Stimulated activated CD8-positive, alpha-beta memory T cell treated with anti-CD3 and anti-CD28 coated beads, Interleukin-12 subunit alpha, Interleukin-12 subunit beta, amount 100 ng/mL, for 24 hours (primary cell): Measurements from ENCODE around the gene TBC1D3B.
"Not testable (repeated sequence)": the region's sequence is repeated elsewhere in the genome, so short reads cannot be mapped to it uniquely, and the experiment has no call there.

ENCODE experiments used
- DNase-seq: peaks from one replicate; pipeline ENCODE4 v3.0.0-alpha.2; 2020; ENCODE audit errors: extremely low read depth

TBC1D3B gene

GRCh38 chr17:36176536-36176935 lies at the start of gene TBC1D3B:
TBC1D3B (minus strand) TSS chr17:36176636; CDS start chr17:36175050, 1,586 bp downstream.
- DNase-seq, result not testable (repeated sequence)

DNA sequence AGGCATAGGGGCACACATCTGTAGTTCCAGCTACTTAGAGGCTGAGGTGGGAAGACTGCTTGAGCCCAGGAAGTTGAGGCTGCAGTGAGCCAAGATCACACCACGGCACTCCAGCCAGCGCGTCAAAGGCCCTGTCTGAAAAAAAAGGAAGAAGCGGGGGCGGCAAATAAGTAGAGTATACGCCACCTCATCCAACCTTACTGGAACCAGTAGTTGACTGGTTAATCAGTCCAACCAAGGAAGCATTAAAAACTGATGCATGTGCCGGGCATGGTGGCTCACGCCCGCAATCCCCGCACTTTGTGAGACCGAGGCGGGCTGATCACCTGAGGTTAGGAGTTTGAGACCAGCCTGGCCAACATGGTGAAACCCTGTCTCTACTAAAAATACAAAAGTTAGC lies 46.5 kb upstream of the TBC1D3B start:
- not testable (repeated sequence) for DNase-seq

DNA sequence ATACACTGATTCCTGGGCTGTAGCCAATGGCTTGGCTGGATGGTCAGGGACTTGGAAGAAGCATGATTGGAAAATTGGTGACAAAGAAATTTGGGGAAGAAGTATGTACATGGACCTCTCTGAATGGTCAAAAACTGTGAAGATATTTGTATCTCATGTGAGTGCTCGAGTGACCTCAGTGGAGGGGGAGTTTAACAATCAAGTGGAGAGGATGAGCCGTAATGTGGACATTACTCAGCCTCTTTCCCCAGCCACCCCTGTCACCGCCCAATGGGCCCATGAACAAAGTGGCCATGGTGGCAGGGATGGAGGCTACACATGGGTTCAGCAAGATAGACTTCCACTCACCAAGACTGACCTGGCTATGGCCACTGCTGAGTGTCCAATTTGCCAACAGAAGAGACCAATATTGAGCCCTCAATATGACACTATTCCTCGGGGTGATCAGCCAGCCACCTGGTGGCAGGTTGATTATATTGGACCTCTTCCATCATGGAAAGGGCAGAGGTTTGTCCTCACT lies 45.2 kb upstream of the TBC1D3B start:
- DNase-seq, result not testable (repeated sequence)

- not testable (repeated sequence) for DNase-seq
These were observed 44.5 kb upstream of the TBC1D3B start for GRCh38 chr17:36220737-36221580.

GRCh38 chr17:36219556-36219955 lies 43.1 kb upstream of the TBC1D3B start:
- not testable (repeated sequence) for DNase-seq

GRCh38 chr17:36215406-36216308 lies 39.2 kb upstream of the TBC1D3B start:
- DNase-seq, result not testable (repeated sequence)

GRCh38 chr17:36214918-36215317 lies 38.5 kb upstream of the TBC1D3B start:
- no peak for DNase-seq

DNA sequence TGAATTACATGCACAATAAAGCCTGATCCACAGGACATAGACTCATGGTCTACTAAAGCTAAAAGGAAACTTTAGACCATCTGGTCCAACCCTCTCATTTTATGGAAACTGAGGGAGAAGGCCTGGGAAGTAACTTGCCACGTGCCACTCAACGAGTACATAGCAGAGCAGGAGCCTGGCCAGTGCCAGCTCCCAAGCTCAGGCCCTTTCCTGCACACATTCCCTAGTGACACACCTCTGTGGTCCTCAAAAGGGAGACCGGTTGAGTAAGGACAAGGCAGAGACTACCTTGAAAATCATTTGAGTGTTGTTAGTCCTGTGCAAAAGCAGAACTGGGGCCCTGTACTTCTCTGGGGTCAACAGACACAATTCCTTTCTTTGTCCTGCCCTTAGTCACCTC lies 37.3 kb upstream of the TBC1D3B start:
- no peak for DNase-seq

- DNase-seq, result no peak
These were observed 36.5 kb upstream of the TBC1D3B start for GRCh38 chr17:36212966-36213365.

GRCh38 chr17:36212272-36212605 lies 35.8 kb upstream of the TBC1D3B start:
- no peak for DNase-seq

DNA sequence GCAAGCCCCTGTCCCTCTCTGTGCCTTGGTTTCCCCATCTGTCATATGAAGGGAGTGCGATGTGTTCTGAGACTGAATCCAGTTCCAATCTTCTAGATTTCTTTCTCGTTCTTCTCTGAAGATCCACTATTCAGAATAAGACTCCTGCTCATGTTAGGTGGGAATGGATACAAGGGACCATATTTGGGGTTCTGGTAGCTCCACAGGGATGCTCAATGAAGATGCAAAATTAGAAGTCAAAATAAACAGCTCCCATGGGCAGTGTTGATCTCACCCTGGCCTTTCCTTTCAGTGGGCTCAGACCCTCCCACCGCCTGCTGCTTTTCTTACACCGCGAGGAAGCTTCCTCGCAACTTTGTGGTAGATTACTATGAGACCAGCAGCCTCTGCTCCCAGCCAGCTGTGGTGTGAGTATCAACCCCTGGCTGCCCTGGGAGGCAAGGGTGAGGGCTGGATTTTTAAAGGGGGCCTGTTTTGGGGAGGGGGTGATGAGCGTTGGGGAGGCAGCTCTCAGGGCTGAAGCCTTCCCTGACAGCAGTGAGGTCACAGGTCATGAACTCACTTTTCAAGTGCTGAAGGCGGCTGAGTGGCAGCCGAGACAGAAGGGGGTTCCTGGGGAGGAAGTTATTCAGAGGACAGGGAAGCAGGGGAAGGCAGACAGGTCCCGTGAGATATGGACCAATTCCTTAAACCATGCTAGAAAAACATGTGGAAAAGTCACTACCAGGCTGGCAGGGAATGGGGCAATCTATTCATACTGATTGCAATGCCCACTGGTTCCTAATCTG lies 35.2 kb upstream of the TBC1D3B start:
- not testable (repeated sequence) for DNase-seq

GRCh38 chr17:36210439-36211211 lies 34.2 kb upstream of the TBC1D3B start, which contains the start of gene CCL4L2:
CCL4L2 (plus strand) TSS chr17:36211063.
- DNase-seq, result not testable (repeated sequence)

- DNase-seq, result no peak
These were observed 33.1 kb upstream of the TBC1D3B start for GRCh38 chr17:36209575-36209974.

- not testable (repeated sequence) for DNase-seq
These were observed 30.9 kb upstream of the TBC1D3B start for GRCh38 chr17:36207383-36207782.

DNA sequence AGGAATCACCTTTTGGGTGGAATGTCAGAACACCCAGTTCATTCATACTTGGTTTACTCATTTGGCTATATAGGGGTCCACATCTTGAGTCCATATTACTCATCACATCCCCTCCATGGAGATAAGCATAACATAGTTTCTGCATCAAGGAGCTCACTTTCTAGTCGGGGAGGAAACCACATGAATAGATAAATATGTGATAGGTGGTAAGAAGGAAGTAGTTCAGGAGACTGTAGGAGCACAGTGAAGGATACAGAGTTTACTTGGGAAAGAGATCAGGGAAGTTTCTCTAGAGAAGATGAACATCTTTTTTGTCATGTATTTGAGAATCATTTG lies 30.0 kb upstream of the TBC1D3B start:
- DNase-seq, result not testable (repeated sequence)

DNA sequence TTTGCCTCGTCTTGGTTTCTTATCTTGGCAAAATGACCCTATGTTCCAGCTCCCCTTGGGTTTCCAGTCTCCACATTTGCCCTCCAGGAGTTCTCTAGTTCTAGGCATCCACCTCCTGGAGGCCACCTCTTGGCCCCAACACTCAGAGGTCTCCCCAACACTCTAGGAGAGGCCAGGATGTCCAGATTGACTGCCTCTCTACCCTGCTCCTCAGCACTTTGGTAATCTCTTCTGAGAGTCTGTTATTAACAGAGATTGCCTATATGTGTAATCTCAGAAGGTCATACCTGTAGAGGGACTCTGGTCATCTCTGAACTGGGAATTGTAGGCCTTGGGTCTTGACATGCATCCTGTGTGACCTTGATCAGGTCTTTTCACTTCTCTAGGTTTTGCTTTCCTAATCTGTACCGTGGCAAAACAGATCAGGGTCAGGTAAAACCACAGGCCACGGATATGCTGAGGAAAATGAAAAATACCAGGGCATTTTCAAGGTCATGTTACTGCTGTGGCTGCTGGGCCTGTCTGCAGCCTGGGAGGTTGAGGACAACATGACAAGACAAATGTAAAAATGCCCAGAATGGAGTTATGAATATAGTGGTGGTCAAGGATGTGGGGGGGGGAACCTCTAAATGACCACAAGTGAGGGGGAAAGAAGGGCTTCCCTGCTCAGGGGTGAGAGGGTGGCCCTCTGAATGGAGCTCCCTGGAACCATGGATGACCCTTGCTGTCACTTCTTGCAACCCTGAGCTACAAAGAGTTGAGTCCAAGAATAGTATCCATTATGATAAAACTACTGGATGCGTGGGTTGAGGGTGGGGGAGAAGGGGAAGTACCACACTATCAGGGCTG lies 29.4 kb upstream of the TBC1D3B start:
- no peak for DNase-seq

DNA sequence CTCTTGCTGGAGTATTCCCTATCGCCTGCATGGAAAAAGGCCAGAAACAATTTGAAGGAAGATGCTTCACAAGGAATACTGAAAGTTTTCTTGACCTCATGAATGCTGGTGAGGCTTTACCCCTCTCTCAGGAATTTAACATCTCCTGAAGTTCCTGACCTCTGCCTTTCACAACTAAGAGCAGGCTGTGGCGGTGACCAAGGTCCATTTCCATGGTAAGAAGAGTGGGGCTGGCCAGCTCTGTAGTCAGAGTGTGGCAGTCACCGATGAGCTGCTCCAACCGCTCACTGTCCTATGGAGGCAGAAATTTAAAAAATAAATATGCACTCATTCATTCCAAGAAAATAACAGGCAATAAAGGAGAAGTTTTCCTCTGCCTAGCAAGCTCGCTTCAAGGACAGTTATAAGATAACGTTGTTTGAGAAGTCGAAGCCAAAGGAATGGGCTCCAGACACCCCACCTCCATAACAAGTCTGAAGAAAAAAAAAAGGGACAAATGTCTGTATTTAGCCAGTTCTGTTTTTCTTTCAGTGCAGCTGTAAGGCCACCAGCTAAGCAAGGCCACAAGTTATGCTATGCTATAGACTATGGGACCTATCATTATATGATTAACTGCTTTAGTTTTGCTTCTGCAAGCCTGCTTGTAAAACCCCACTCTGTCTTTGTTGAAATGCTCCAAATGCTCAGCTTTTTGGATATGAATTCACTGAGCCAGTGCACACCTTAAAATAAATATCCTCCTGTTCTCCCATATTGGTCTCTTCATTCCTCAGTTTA lies 28.5 kb upstream of the TBC1D3B start:
- no peak for DNase-seq

- DNase-seq, result no peak
These were observed 26.9 kb upstream of the TBC1D3B start for GRCh38 chr17:36203335-36203734.

- DNase-seq, result not testable (repeated sequence)
These were observed 25.1 kb upstream of the TBC1D3B start for GRCh38 chr17:36201506-36201905.
